ENCODE results near the gene RAF1. TPM values are rescaled to one million over a fixed set of nuclear protein-coding genes. Genes with fewer than 3 reads are reported as not detected.
"Not testable (repeated sequence)": the region's sequence is repeated elsewhere in the genome, so short reads cannot be mapped to it uniquely, and the experiment has no call there.

RAF1 gene
- total RNA-seq, 2 donors from 2014 or later: 115 to 123 TPM

DNA sequence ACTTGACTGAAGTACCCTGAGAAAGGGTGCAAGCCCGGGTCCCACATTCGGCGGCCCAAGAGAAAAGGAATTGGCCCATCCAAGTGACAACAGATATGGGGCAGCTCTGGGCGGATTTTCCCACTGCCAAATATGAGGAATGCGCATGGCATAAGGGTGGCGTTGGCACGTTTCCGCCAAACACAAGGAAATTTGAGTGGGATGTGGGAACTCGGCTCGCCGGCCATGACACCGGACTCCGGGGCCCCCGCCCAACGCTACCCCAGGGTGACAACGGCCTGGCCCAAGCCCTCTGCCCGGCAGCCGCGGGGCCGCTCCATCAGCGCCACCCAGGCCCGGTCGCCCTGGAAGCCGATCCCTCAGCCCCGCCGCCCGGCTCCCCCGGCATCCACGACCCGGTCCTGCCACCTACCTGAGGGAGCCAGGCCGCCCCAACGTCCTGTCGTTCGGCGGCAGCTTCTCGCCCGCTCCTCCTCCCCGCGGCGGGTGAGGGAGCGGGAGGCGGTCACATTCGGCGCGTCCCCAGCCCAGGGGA is 449 bp downstream of the RAF1 start:
- Mint-ChIP-seq H3K4me3 (peak overlapping the region; percentile 98), H3K27ac (peak overlapping the region; percentile 98), H3K4me1 (peaks cover 30% of the 10 kb centered on the region), H3K27me3 (no peaks in the 10 kb centered on the region), H3K36me3 (ENCODE audit: low read depth) (peaks cover 7% of the 10 kb centered on the region)
- no peaks in the 10 kb centered on the region for H3K9me3 ChIP-seq (ENCODE audit: control insufficient read depth, low read length, poor library complexity, severe bottlenecking)
- DNase-seq (peak; percentile 54 to 57 (median 55)), ATAC-seq (peak; percentile 69)

DNA sequence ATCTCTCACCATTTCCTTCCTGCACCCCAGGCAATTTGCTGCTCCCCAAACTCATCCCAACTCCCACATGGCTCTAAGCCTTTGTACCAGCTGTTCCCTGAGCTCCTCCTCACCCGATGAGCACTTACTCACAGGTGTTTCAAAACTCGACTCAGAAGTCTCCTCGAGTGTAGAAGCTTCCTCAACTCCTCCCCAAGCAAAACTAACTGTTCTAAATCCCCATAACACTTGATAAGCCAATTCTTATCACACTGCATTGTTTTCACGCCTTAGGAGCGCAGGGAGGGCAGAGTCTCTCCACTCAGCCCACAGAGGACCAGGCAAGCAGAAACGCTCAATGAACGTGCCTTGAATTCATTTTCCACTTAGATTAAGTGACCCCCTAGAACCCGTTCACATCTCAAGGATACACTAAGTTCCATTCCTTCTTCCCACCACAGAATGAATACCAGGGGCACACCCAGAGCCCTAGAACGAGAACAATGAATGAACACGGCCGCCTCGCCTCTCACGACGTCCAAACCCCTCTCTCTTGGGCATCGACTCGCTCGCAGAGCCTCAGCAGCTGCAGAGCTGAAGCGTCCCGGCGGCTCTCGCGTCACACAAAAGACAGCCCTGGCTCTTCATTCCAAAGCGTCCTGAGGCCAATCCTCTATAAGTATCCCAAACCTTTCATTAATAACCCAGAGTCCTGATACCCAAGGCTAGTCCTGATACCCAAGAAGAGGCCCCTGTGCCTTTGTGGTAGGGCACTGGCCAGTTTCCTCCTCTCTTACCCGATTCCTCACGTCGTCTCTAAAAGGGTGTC is 1.1 kb downstream of the RAF1 start:
- Mint-ChIP-seq H3K27me3 (no peaks in the 10 kb centered on the region), H3K27ac (peak overlapping the region; percentile 98), H3K4me3 (peak overlapping the region; percentile 98), H3K4me1 (peaks cover 32% of the 10 kb centered on the region), H3K36me3 (ENCODE audit: low read depth) (peaks cover 7% of the 10 kb centered on the region)
- H3K9me3 ChIP-seq (ENCODE audit: control insufficient read depth, low read length, poor library complexity, severe bottlenecking): no peaks in the 10 kb centered on the region
- peak; percentile 12 to 18 (median 12) for DNase-seq
- no peak for ATAC-seq

DNA sequence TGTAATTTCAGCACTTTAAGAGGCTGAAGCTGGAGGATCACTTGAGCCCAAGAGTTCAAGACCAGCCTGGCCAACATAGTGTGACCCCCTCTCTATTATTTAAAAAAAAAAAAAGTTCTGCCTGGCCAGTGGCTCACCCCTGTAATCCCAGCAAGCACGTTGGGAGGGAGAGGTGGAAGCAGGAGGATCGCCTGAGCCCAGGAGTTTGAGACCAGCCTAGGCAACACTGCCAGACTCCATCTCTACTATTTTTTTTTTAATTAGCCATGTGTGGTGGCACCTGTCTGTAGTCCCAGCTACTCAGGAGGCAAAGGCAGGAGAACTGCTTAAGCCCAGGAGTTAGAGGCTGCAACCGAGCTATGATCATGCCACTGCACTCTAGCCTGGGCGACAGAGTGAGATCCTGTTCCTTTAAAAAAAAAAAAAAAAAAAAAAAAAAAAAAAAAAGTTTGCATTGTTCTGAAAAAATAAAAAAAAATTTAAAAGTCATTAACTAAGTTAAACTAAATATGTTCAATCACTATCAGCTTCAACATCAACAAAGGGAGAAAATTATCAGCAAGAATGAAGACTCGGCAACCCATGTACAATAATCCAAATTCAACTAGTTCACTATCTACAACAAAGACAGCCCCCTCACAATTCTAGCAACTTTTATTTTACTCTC is 1.9 kb downstream of the RAF1 start:
- Mint-ChIP-seq H3K27ac (peak overlapping the region; percentile 98), H3K4me1 (peaks cover 34% of the 10 kb centered on the region), H3K27me3 (no peaks in the 10 kb centered on the region), H3K36me3 (ENCODE audit: low read depth) (peaks cover 7% of the 10 kb centered on the region), H3K4me3 (peak overlapping the region; percentile 98)
- no peak for ATAC-seq
- no peak for DNase-seq
- H3K9me3 ChIP-seq (ENCODE audit: control insufficient read depth, low read length, poor library complexity, severe bottlenecking): no peaks in the 10 kb centered on the region

DNA sequence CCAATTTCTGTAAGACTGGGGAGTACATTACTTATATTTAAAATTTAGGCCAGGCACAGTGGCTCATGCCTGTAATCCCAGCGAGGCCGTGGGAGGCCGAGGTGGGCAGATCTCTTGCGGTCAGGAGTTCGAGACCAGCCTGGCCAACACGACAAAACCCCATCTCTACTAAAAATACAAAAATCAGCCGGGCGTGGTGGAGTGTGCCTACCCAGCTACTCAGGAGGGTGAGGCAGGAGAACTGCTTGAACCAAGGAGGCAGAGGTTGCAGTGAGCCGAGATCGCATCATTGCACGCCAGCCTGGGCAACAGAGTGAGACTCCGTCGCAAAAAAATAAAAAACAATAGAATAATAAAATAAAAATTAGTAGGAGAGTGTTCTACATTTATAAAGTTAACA is 2.5 kb downstream of the RAF1 start:
- DNase-seq; ATAC-seq; H3K36me3 Mint-ChIP-seq (ENCODE audit: low read depth); H3K27me3 Mint-ChIP-seq; H3K9me3 ChIP-seq (ENCODE audit: control insufficient read depth, low read length, poor library complexity, severe bottlenecking): not testable (repeated sequence)
- Mint-ChIP-seq H3K4me3 (peak overlapping the region; percentile 63), H3K27ac (peak overlapping the region; percentile 98), H3K4me1 (peaks cover 38% of the 10 kb centered on the region)

DNA sequence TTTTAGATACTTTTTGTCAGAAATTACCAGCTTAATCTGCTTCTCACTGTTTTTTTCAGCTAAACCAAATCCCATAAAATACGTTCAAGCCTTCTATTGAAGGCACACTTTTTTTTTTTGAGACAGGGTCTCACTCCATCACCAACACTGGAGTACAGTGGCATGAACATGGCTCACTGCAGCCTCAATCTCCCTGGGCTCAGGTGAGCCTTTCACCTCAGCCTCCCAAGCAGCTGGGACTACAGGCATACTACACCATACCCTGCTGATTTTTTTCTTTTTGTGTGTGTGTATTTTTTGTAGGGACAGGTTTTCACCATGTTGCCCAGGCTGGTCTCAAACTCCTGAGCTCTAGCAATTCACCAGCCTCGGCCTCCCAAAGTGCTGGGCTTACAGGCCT is 3.7 kb downstream of the RAF1 start:
- DNase-seq (no peak), ATAC-seq (no peak)
- Mint-ChIP-seq H3K27me3 (no peaks in the 10 kb centered on the region), H3K4me3 (peak overlapping the region; percentile 7), H3K27ac (peak overlapping the region; percentile 53), H3K36me3 (ENCODE audit: low read depth) (peaks cover 7% of the 10 kb centered on the region), H3K4me1 (peaks cover 47% of the 10 kb centered on the region)
- H3K9me3 ChIP-seq (ENCODE audit: control insufficient read depth, low read length, poor library complexity, severe bottlenecking): no peaks in the 10 kb centered on the region

DNA sequence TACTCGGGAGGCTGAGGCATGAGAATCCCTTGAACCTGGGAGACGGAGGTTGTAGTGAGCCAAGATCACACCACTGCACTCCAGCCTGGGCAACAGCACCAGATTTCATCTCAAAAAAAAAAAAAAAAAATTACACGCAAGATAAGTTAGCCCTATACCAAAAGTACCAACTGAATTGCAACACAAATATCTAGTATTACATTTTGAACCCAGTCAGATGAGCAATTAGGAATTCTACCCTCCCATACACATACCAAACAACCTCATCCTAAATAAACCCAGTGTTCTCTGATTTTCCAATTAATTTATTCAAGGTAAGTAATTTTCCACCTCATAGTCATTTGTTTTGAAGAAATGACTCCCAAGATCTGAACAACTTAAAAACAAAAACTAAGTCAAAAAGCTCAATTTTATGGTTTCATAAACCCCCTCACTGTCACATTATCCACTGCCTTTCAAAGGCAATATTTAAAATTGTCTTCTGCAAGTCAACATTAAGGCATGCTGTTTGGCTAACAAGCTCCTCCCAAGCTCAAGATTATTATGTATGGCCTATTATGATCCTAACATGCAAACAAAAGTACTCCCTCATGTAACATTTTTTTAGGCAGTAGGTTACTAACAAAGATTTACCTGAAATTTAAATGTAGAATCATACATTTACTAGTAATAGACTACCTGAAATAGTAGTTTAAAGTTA is 4.5 kb downstream of the RAF1 start:
- H3K9me3 ChIP-seq (ENCODE audit: control insufficient read depth, low read length, poor library complexity, severe bottlenecking): no peaks in the 10 kb centered on the region
- no peaks in the 10 kb centered on the region for H3K27me3 Mint-ChIP-seq
- H3K4me1 Mint-ChIP-seq: peaks cover 47% of the 10 kb centered on the region
- ATAC-seq (no peak), DNase-seq (no peak)
- peak overlapping the region; percentile 53 for H3K27ac Mint-ChIP-seq
- peak overlapping the region; percentile 39 for H3K4me3 Mint-ChIP-seq
- H3K36me3 Mint-ChIP-seq (ENCODE audit: low read depth): peaks cover 7% of the 10 kb centered on the region

DNA sequence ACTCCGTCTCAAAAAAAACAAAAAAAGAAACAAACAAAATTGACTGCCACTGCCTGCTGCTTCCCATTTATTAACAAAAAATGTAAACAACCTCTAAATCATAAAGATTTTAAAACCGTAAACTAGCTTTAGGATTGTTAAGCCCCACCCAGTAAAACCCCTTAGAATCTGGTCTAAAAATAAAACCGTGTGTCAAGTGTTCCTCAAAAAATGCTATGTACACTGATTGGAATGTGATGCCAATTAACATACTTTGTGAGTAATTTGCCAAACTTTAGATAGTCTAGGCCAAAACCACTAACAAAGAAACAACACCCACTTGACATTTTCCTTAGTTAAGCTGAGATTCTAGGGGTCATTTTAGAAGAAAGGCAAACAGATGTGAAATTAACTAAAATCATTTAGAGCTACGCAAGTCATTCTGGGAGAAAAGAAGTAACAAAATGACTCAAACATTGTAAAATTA is 5.3 kb downstream of the RAF1 start:
- no peak overlapping the region for H3K4me3 Mint-ChIP-seq
- H3K27ac Mint-ChIP-seq: peak overlapping the region; percentile 53

DNA sequence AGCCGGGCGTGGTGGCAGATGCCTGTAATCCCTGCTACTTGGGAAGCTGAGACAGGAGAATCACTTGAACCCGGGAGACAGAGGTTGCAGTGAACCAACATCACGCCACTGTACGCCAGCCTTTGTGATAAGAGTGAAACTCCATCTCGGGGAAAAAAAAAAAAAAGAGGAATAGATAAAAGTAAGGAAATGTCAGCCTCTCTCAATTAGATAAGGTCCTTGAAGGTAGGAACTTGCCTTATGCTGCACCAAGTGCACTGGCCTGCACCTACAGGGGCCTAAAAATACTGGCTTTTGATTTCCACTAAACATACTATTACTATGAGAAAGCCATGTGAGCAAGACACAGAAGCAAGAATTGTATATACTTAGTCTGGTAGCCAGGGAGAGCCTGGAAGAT is 7.1 kb downstream of the RAF1 start:
- H3K36me3 Mint-ChIP-seq (ENCODE audit: low read depth): no peaks in the 10 kb centered on the region
- ATAC-seq: no peak
- DNase-seq: no peak
- no peaks in the 10 kb centered on the region for H3K27me3 Mint-ChIP-seq
- H3K4me1 Mint-ChIP-seq: peaks cover 40% of the 10 kb centered on the region
- H3K4me3 Mint-ChIP-seq: no peak overlapping the region
- H3K9me3 ChIP-seq (ENCODE audit: control insufficient read depth, low read length, poor library complexity, severe bottlenecking): no peaks in the 10 kb centered on the region
- no peak overlapping the region for H3K27ac Mint-ChIP-seq

More for the DNA sequence above, 5.3 kb downstream of the RAF1 start:
- ATAC-seq (no peak), DNase-seq (no peak)
- Mint-ChIP-seq H3K27me3 (no peaks in the 10 kb centered on the region), H3K4me1 (peaks cover 47% of the 10 kb centered on the region), H3K36me3 (ENCODE audit: low read depth) (peaks cover 3% of the 10 kb centered on the region)
- no peaks in the 10 kb centered on the region for H3K9me3 ChIP-seq (ENCODE audit: control insufficient read depth, low read length, poor library complexity, severe bottlenecking)

DNA sequence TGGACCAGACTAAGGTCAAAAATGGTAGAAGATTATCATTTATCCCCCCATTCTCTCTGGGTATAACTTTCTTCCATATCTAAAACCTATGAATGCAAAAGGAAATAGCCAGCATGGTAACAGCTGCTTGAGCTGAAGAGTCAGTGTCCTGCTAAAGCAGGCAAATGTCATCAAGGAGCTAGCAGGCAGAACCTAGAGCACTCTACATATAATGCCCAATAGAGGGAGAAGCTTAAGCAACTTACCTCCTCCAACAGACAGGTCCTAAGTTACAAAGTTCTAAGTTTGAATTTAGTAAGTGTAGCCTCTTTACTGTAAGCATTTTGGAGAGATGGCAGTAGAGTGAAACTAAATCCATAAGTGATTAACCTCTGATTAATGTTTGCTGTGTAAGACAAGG is 7.7 kb downstream of the RAF1 start:
- Mint-ChIP-seq H3K27me3 (no peaks in the 10 kb centered on the region), H3K36me3 (ENCODE audit: low read depth) (no peaks in the 10 kb centered on the region), H3K27ac (no peak overlapping the region), H3K4me3 (no peak overlapping the region), H3K4me1 (peaks cover 40% of the 10 kb centered on the region)
- ATAC-seq (no peak), DNase-seq (no peak)
- H3K9me3 ChIP-seq (ENCODE audit: control insufficient read depth, low read length, poor library complexity, severe bottlenecking): no peaks in the 10 kb centered on the region

DNA sequence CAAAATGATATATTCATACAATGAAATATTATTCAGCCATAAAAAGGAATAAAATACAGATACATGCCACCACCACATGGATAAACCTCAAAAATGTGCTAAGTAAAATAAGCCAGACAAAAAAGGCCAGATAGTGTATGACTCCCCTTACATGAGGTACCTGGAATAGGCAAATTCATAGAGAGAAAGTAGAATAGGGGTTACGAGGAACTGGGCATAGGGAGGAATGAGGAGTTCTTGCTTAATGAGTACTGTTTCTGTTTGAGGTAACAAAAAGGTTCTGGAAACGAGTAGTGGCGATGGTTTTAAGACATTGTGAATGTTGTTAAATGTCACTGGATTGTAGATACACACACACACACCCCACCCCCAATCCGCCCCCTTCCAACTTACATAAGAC is 8.2 kb downstream of the RAF1 start:
- ATAC-seq (no peak), DNase-seq (no peak)
- Mint-ChIP-seq H3K27ac (no peak overlapping the region), H3K4me1 (peaks cover 41% of the 10 kb centered on the region), H3K36me3 (ENCODE audit: low read depth) (no peaks in the 10 kb centered on the region), H3K4me3 (no peak overlapping the region), H3K27me3 (no peaks in the 10 kb centered on the region)
- H3K9me3 ChIP-seq (ENCODE audit: control insufficient read depth, low read length, poor library complexity, severe bottlenecking): no peaks in the 10 kb centered on the region

DNA sequence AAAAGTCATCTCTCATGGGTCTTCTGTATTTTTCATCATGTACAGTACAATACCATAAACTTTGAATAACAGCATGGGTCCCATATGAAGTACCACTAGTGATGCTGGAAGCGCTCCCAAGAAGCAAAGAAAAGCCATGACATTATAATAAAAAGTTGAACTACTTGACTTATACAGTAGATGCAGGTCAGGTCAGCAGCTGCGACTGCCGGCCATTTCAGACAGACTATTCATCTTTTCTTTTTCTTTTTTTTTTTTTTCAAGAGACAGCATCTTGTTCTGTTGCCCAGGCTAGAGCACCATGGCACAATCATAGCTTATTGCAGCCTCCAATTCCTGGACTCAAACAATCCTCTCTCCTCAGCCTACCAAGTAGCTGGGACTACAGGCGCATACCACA is 10.2 kb downstream of the RAF1 start:
- Mint-ChIP-seq H3K4me1 (peaks cover 40% of the 10 kb centered on the region), H3K27ac (peak overlapping the region; percentile 39), H3K4me3 (no peak overlapping the region), H3K27me3 (no peaks in the 10 kb centered on the region), H3K36me3 (ENCODE audit: low read depth) (no peaks in the 10 kb centered on the region)
- ATAC-seq (no peak), DNase-seq (no peak)
- no peaks in the 10 kb centered on the region for H3K9me3 ChIP-seq (ENCODE audit: control insufficient read depth, low read length, poor library complexity, severe bottlenecking)

DNA sequence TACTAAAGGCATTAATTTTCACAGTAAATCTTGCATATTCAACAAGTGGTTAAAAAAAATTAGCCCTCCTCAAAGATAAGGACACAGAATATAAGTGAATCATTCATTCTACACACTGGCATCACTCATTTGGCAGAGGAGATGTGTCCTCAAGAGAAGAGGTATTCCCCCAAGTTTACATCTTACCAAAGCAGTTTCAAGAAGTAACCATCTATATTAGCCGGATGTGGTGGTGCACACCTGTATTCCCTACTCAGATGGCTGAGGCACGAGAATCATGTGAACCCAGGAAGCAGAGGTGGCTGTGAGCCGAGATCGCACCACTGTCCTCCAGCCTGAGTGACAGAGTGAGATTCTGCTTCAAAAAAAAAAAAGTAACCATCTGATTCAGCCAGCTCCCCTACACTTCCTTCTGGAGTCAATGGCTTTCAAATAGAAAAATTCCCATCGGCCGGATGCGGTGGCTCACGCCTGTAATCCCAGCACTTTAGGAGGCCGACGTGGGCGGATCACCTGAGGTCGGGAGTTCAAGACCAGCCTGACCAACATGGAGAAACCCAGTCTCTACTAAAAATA is 15.4 kb downstream of the RAF1 start:
- H3K36me3 Mint-ChIP-seq (ENCODE audit: low read depth): no peaks in the 10 kb centered on the region
- no peaks in the 10 kb centered on the region for H3K9me3 ChIP-seq (ENCODE audit: control insufficient read depth, low read length, poor library complexity, severe bottlenecking)
- no peak overlapping the region for H3K27ac Mint-ChIP-seq
- ATAC-seq (peak; percentile 33), DNase-seq (no peak)
- peaks cover 37% of the 10 kb centered on the region for H3K4me1 Mint-ChIP-seq
- peak overlapping the region; percentile 43 for H3K4me3 Mint-ChIP-seq
- no peaks in the 10 kb centered on the region for H3K27me3 Mint-ChIP-seq
